B cell (primary cell): Measurements from ENCODE around the gene CPS1. TPM values are rescaled to one million over a fixed set of nuclear protein-coding genes. Genes with fewer than 3 reads are reported as not detected.

Source experiments
- ATAC-seq: fragments of 200-7000 bp; cut with Tn5 transposase; one replicate; pipeline ENCODE4 v1.10.0; 2021; ENCODE audit warnings: low read depth, mild to moderate bottlenecking, moderate number of reproducible peaks, moderate library complexity
- CTCF ChIA-PET: fragments of 350-600 bp; sonication (Branson Sonifier 250); formaldehyde crosslinking; loops from one replicate; lab custom pipeline; 2021; ENCODE audit warnings: antibody characterized with exemption, inconsistent platforms; lab: Charles Lee
- POLR2A ChIA-PET: fragments of 350-600 bp; sonication (Branson Sonifier 250); formaldehyde crosslinking; loops from one replicate; lab custom pipeline; 2021; ENCODE audit warnings: antibody characterized with exemption; lab: Charles Lee
- DNase-seq: peaks from one replicate; pipeline ENCODE4 v3.0.0; 2013
- H2AFZ ChIP-seq: 2 replicates; pipeline ENCODE4 v1.6.1; 2012; ENCODE audit warnings: mild to moderate bottlenecking, low read depth, low read length; ENCODE audit not compliant: insufficient read depth, poor library complexity, severe bottlenecking
- H3K27ac ChIP-seq, 2 donors: 1 replicate in 1 of 2; 2 replicates in 1 of 2; pipeline ENCODE4 v1.5.1; 2012 to 2013; ENCODE audit warnings: low read length in 2 of 2, mild to moderate bottlenecking in 2 of 2, moderate library complexity in 1 of 2
- H3K27me3 ChIP-seq, 4 experiments: fragments of 200-600 bp in 1 of 4; sonication (generic) in 1 of 4; replicated peaks in 1 of 4; 1 replicate in 2 of 4; 2 replicates in 2 of 4; pipeline versions ENCODE4 v1.6.1 to v1.7.0; 2013 to 2016; ENCODE audit warnings: low read length in 3 of 4, mild to moderate bottlenecking in 2 of 4, mixed read lengths in 1 of 4, moderate library complexity in 1 of 4; ENCODE audit not compliant: insufficient read depth in 4 of 4, control insufficient read depth in 3 of 4; ENCODE audit errors: control extremely low read depth in 1 of 4
- H3K36me3 ChIP-seq, 2 experiments: replicated peaks in 1 of 2; 1 replicate in 1 of 2; 2 replicates in 1 of 2; pipeline versions ENCODE4 v1.6.1 to v1.7.1; 2013; ENCODE audit warnings: low read length in 1 of 2; ENCODE audit not compliant: insufficient read depth in 2 of 2, control insufficient read depth in 1 of 2; ENCODE audit errors: control extremely low read depth in 1 of 2, extremely low read depth in 1 of 2
- H3K4me1 ChIP-seq, 2 donors: fragments of 200-600 bp in 1 of 2; sonication (generic) in 1 of 2; 1 replicate in 1 of 2; 2 replicates in 1 of 2; pipeline versions ENCODE4 v1.5.1 to v1.6.1; 2013 to 2017; ENCODE audit warnings: low read length in 2 of 2; ENCODE audit not compliant: control insufficient read depth in 2 of 2, insufficient read depth in 2 of 2
- H3K4me2 ChIP-seq: replicated peaks from 2 replicates; pipeline ENCODE3; 2012; ENCODE audit warnings: mild to moderate bottlenecking, low read depth, low read length; ENCODE audit not compliant: poor library complexity, severe bottlenecking
- H3K4me3 ChIP-seq, 5 experiments: fragments of 200-600 bp in 1 of 5; sonication (generic) in 1 of 5; 1 replicate in 3 of 5; 2 replicates in 2 of 5; pipeline versions ENCODE4 v1.5.1 to v1.7.0; 2011 to 2016; ENCODE audit warnings: low read length in 4 of 5, mild to moderate bottlenecking in 4 of 5, low read depth in 2 of 5, control low read depth in 1 of 5, moderate library complexity in 1 of 5; ENCODE audit not compliant: insufficient read depth in 1 of 5; ENCODE audit errors: control extremely low read depth in 1 of 5, extremely low read depth in 1 of 5
- H3K79me2 ChIP-seq: fragments of 200-600 bp; sonication (generic); one replicate; pipeline ENCODE4 v1.6.0; 2016; ENCODE audit warnings: low read length; ENCODE audit not compliant: control insufficient read depth, insufficient read depth
- H3K9ac ChIP-seq: fragments of 200-600 bp; sonication (generic); 2 replicates; pipeline ENCODE4 v1.6.1; 2017; ENCODE audit warnings: mild to moderate bottlenecking, low read length, moderate library complexity
- H3K9me3 ChIP-seq, 3 donors: one replicate each; pipeline versions ENCODE4 v1.6.1 to v1.7.1; 2013; ENCODE audit warnings: low read length in 2 of 3; ENCODE audit not compliant: control insufficient read depth in 2 of 3, insufficient read depth in 1 of 3; ENCODE audit errors: control extremely low read depth in 1 of 3
- H4K20me1 ChIP-seq: 2 replicates; pipeline ENCODE4 v1.6.0; 2012; ENCODE audit warnings: mild to moderate bottlenecking, low read length; ENCODE audit not compliant: insufficient read depth, control insufficient read depth, poor library complexity, severe bottlenecking
- H3K27ac Mint-ChIP-seq: one replicate; pipeline ENCODE4 v1.8.0; 2021; ENCODE audit warnings: mixed read lengths
- H3K27me3 Mint-ChIP-seq: one replicate; pipeline ENCODE4 v1.8.0; 2021; ENCODE audit warnings: mixed read lengths
- H3K4me1 Mint-ChIP-seq: one replicate; pipeline ENCODE4 v1.8.0; 2021; ENCODE audit warnings: mixed read lengths
- H3K4me3 Mint-ChIP-seq: one replicate; pipeline ENCODE4 v1.8.0; 2021; ENCODE audit warnings: mixed read lengths
- H3K9me3 Mint-ChIP-seq: one replicate; pipeline ENCODE4 v1.8.0; 2022; ENCODE audit warnings: mixed read lengths; ENCODE audit not compliant: insufficient read depth
- CTCF ChIP-seq: fragments of 200-600 bp; IDR thresholded peaks from one replicate; pipeline ENCODE4 v1.8.0; 2022; ENCODE audit warnings: antibody characterized with exemption, mild to moderate bottlenecking
- EZH2 ChIP-seq: IDR thresholded peaks from 2 replicates; pipeline ENCODE4 v1.6.1; 2012; ENCODE audit warnings: borderline replicate concordance, low read depth, mild to moderate bottlenecking, moderate library complexity, low read length; ENCODE audit not compliant: insufficient read depth, poor library complexity, severe bottlenecking
- WGBS: methylation state at CpG from one replicate; pipeline ENCODE4 v1.1.5; 2013; ENCODE audit warnings: missing lambda C conversion rate; ENCODE audit not compliant: insufficient coverage; 5-methylcytosine and 5-hydroxymethylcytosine counted together
- intact Hi-C: fragments of 100-400 bp; cut with micrococcal nuclease; formaldehyde crosslinking; loops from one replicate; pipeline ENCODE4 v1.10.0; 2022
- polyA plus RNA-seq: library from polyadenylated mRNA; depleted of rRNA; stranded (reverse); fragments of >200 nt; gene quantifications from 2 replicates; pipeline ENCODE4 v1.2.3, GENCODE V29; 2012
- total RNA-seq, 2 donors: library from RNA; stranded (reverse); fragments of 120-200 nt in 1 of 2; gene quantifications; 1 replicate in 1 of 2; 2 replicates in 1 of 2; pipeline versions ENCODE4 v1.2.3 to v1.2.4, GENCODE V29; 2013 to 2022

The CPS1 gene
- total and polyA plus RNA-seq, 2 donors (not counting 1 experiment from before 2014, with no cell fraction given): 0.12 to 0.25 TPM

GRCh38 chr2:210541290-210541902 lies 15.0 kb upstream of the CPS1 start:
- Histone ChIP-seq H3K36me3 (no peaks in the 10 kb centered on the region), H4K20me1 (no peaks in the 10 kb centered on the region), H3K9me3 (no peaks in the 10 kb centered on the region), H3K27me3 (no peaks in the 10 kb centered on the region), H3K4me2 (no peak overlapping the region), H3K79me2 (no peaks in the 10 kb centered on the region), H3K27ac (no peak overlapping the region), H2AFZ (no peak overlapping the region), H3K4me1 (no peaks in the 10 kb centered on the region), H3K4me3 (no peak overlapping the region), H3K9ac (no peak overlapping the region)
- CTCF ChIA-PET: no interaction called here
- DNase-seq: no peak
- TF ChIP-seq CTCF (no peak), EZH2 (no peak)
- Mint-ChIP-seq H3K9me3 (no peaks in the 10 kb centered on the region), H3K27ac (no peak overlapping the region), H3K4me1 (no peaks in the 10 kb centered on the region), H3K27me3 (peaks cover 2% of the 10 kb centered on the region), H3K4me3 (no peak overlapping the region)
- intact Hi-C loops: no loop called here
- POLR2A ChIA-PET: no interaction called here
- no CpG with 5 or more reads among the region's 3 CpGs for WGBS
- ATAC-seq: no peak

GRCh38 chr2:210544007-210544590 lies 12.3 kb upstream of the CPS1 start:
- intact Hi-C loops: no loop called here
- Histone ChIP-seq H3K79me2 (no peaks in the 10 kb centered on the region), H3K36me3 (no peaks in the 10 kb centered on the region), H3K4me1 (no peaks in the 10 kb centered on the region), H3K4me3 (no peak overlapping the region), H3K27ac (no peak overlapping the region), H3K9ac (no peak overlapping the region), H4K20me1 (no peaks in the 10 kb centered on the region), H3K27me3 (no peaks in the 10 kb centered on the region), H2AFZ (no peak overlapping the region), H3K9me3 (no peaks in the 10 kb centered on the region), H3K4me2 (no peak overlapping the region)
- Mint-ChIP-seq H3K27me3 (peaks cover 2% of the 10 kb centered on the region), H3K27ac (no peak overlapping the region), H3K4me3 (no peak overlapping the region), H3K4me1 (no peaks in the 10 kb centered on the region), H3K9me3 (no peaks in the 10 kb centered on the region)
- no peak for TF ChIP-seq CTCF
- no peak for TF ChIP-seq EZH2
- ChIA-PET POLR2A (no interaction called here), CTCF (no interaction called here)
- WGBS: 100% methylated on average over 1 of the region's 3 CpGs
- ATAC-seq (no peak), DNase-seq (no peak)
